Stimulated activated CD4-positive, alpha-beta T cell treated with anti-CD3 and anti-CD28 coated beads, TNF-alpha, amount 100 ng/mL, for 4 hours (primary cell): Measurements from ENCODE around the gene SLC9A8.

Experiments used
- DNase-seq, 3 experiments: peaks; one replicate each; pipeline ENCODE4 v3.0.0-alpha.2; 2020; ENCODE audit warnings: low read depth in 3 of 3

Gene SLC9A8

GRCh38 chr20:49813305-49813974 is 812 bp downstream of the SLC9A8 start:
- DNase-seq, result no peak

DNA sequence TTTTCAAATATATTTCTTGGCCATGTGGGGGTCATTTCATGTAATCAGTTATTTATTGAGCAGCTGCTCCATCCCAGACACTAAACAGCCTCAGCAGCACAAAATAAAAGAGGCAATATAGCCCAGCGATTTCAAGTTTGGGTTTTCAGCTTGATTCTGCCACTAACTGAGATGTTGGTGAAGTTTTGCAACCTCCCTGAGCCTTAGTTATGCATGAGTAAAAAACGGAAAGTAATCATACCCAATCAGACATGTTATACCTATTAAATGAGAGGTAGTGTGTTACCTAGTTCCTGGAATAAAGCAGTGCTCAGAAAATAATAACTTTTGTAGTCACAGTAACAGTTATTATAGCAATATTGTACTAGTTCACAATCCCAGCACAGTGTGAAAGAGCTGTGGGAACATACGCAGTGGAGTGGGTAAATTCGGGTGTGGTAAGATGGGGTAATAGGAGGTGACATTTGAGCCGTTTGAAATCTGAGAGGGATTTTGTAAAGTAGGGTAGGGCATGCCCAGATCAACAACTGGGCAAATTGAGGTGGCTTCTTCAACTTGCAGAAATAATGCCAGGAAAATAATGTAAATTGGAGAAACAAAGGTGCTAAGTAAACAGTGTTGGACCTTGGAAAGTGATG is 1.5 kb downstream of the SLC9A8 start:
- DNase-seq, result no peak

GRCh38 chr20:49818816-49819215 is 6.2 kb downstream of the SLC9A8 start:
- DNase-seq, result no peak

GRCh38 chr20:49819702-49820101 is 7.1 kb downstream of the SLC9A8 start:
- DNase-seq, result no peak

DNA sequence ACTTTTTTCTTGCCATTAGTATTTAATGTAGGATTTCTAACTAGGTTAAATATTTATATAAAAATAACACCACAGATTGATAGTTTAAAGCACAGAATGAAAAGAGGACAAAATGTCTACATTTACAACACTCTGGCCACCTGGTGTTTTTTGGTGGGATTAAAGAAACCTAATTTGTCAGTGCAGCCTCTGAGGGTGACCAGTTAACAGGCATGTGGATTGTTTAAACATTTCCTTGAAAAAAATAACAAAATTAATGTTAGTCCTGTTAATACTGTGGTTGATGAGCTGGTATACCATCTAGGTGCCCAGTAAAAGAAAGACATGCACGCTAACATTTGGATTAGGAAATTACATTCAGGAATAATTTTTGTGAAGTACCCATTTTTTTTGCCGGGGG is 8.8 kb downstream of the SLC9A8 start:
- no peak for DNase-seq

DNA sequence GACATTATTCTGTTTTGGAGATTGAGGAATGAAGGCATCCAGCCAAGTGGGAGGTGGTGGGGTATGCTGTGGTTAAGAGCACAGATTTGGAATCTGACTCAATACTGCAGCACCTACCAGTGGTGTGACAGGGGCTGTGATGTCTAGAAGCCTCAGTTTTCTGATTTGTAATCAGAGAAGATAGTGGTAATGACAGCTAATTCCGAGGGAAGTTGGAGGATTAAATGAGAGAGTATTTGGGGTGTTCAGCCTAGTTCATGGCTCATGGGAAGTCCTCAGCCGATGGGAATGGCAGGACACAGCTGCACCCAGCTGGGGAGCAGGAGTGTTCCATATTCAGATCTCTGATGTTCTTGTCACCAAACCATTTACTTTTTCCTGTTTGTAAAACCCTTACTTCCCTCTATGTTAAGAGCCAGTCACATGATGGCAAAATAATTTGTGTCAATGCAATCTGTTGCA is 9.3 kb downstream of the SLC9A8 start:
- DNase-seq, result no peak

- no peak for DNase-seq
Measured at GRCh38 chr20:49823152-49823847, 10.7 kb downstream of the SLC9A8 start.

- DNase-seq, result no peak
Measured at GRCh38 chr20:49824206-49824605, 11.6 kb downstream of the SLC9A8 start.

GRCh38 chr20:49825521-49826033 is 12.9 kb downstream of the SLC9A8 start:
- DNase-seq, result no peak

DNA sequence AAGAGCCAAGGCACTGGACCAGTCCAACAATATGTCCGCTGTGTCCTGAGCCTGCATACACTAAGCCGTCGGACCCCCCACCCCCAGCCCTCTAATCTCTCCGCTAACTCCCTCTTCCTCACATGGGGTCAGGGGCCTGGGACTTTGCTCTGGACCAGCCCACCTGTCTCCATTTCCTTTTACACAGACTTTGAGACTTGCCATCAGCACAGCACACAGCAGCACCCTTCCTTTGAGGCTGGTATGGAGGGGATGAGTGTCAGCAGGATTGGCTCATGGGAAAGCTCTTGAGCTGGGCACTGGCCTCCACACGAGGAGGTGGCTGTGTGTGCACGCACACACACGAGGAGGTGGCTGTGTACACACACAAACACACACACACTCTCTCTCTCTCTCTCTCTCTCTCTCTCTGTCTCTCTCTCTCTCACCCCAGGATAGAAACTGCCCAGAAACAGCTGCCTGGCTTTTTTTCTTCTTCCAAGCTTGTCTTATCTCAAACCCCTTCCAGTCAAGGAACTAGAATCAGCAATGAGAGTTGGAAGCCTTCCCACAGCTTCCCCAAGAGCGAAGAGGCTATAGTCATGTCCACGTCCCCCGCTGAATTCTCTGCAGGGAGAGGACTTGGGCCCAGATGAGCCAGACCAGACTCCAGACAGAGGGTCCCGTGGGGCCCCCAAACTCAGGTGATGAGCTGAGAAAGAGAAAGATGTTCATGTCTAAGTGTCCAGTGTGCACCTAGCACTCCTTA is 18.6 kb downstream of the SLC9A8 start:
- no peak for DNase-seq

- no peak for DNase-seq
Measured at GRCh38 chr20:49831770-49832631, 19.4 kb downstream of the SLC9A8 start.

DNA sequence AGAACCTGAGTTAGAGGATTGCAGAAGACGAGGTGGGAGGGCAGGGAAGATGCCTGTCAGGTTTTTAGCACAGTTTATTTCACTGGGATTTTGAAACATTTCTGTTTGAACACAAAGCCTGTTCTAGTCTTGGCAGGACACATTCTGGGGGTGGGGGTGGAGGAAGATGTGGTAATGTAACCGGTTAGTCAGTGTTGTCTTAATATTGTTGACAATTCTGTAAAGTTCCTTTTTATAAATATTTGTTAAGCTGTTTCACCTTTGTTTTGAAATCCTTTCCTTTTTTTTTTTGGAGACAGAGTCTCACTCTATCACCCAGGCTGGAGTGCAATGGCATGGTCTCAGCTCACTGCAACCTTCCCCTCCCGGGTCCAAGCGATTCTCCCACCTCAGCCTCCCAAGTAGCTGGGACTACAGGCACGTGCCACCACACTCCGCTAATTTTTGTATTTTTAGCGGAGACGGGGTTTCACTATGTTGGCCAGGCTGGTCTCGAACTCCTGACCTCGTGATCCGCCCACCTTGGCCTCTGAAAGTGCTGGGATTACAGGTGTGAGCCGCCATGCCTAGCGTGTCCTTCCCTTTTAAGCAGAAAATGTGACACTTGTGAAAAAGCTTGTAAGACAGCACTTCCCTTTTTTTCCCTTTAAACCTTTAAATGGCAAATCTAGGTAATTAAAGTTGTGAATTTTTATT is 20.2 kb downstream of the SLC9A8 start:
- DNase-seq, result no peak

DNA sequence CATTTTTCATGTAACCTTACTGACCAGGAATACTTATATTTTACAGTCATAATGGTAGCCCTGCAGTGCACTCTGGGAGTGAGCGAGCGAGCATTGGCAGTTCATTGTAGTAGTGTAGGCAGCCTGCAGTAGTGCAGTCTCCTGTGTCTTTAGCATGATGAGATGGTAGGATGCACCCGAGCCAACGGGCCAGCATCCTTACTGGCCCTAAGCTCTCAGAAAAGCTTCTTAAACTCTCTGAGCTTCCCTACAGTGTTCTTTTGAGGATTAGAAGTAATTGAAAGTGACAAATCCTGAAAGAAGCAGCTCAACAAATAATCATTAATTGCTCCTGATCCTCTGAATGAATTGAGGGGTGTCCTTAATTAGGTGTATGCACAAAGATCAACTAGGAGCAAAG is 20.9 kb downstream of the SLC9A8 start:
- DNase-seq, result no peak

GRCh38 chr20:49835031-49835430 is 22.4 kb downstream of the SLC9A8 start:
- DNase-seq, result no peak

- no peak for DNase-seq
Measured at GRCh38 chr20:49838546-49838945, 25.9 kb downstream of the SLC9A8 start.

DNA sequence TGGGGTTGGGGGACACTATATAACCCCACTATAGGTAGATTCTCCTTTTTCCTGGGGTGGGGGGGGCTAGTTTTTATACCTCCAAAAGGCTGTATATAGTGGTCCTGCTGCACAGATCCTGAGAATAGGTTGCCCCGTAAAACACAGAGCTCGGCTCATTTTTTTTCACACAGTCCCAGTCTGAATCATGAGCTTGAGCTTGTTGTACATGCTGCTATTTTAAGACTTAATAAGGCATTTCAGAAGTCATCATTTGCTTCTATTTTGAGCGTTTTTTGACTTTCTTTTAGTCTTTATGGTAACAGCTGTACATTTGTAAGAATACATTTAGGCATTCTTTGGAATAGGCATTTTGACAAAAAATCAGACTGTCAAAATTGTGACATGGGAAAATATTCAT is 30.5 kb downstream of the SLC9A8 start:
- DNase-seq, result no peak

DNA sequence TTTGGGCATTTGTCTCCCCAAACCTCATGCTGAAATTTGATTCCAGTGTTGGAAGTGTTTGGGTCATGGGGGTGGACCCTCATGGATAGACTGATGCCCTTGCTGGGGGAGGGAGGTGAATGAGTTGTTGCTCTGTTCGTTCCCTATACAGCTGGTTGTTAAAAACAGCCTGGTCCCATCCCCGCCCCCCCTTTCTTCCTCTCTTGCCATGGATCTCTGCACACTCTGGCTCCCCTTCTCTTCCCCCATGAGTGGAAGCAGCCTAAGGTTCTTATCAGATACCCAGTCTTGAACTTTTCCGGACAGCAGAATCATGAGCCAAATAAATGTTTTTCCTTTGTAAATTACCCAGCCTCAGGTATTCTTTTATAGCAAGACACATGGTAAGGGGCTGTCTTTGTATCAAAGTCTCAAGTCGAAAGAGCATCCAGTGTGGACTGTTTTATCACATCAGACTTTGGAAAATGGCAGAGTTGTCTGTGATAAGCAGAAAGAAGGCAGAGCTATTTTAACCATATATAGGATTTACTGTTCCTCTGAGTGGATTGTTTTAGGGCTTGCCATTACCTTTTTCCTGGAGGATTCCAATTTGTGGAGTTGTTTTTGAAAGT is 31.2 kb downstream of the SLC9A8 start:
- DNase-seq, result no peak

DNA sequence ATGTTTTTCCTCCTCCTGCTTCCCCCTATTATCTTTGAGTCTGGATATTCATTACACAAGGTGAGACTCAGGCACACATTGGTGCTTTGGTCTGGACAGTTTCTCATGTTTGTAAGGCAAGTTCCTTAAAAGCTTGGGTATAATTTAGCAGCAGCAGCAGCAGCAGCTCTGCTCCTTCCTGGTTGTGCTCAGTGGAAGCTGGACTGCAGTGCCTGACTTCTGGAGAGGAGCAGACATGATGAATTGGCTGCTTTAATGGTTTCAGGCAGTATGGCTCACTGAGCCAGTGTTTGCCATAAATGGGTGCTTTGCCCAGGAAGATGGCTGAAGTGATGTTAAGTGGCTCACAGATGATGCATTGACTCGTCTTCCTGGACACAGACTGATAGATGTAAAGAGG is 32.4 kb downstream of the SLC9A8 start:
- DNase-seq, result no peak

- DNase-seq, result peak in 1 of 3 experiments; percentile 37
Measured at GRCh38 chr20:49846206-49846807, 33.7 kb downstream of the SLC9A8 start.
